HG03045 (cell line): ENCODE results near the gene NDEL1.

Experiments
- ATAC-seq: cut with Tn5 transposase; IDR thresholded peaks from one replicate; pipeline ENCODE4 v1.9.1; 2021; ENCODE audit warnings: mild to moderate bottlenecking, moderate library complexity; ENCODE audit not compliant: unreplicated experiment

The NDEL1 gene

DNA sequence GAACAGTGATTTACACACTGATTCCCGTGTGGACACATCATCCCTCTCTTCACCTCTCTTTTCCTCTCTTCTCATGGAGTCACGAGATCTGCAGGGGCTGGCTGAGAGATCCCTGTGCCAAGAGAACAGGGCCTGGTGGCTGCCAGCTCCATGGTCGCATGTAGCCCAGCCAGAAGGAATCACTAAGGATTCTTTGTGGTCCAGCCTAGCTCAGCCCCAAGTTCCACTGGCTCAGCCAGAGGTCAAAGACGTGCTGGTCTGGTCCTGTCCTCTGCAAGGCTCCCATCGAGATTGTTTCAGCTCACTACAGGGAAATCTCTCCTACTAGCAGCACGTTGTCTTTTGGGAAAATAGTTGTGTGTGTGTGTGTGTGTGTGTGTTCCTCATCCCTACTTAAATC lies 66.4 kb downstream of the NDEL1 start:
- no peak for ATAC-seq

- no peak for ATAC-seq
Observed at GRCh38 chr17:8503368-8503767, 67.7 kb downstream of the NDEL1 start.

GRCh38 chr17:8503807-8504206 lies 68.1 kb downstream of the NDEL1 start:
- ATAC-seq: no peak

DNA sequence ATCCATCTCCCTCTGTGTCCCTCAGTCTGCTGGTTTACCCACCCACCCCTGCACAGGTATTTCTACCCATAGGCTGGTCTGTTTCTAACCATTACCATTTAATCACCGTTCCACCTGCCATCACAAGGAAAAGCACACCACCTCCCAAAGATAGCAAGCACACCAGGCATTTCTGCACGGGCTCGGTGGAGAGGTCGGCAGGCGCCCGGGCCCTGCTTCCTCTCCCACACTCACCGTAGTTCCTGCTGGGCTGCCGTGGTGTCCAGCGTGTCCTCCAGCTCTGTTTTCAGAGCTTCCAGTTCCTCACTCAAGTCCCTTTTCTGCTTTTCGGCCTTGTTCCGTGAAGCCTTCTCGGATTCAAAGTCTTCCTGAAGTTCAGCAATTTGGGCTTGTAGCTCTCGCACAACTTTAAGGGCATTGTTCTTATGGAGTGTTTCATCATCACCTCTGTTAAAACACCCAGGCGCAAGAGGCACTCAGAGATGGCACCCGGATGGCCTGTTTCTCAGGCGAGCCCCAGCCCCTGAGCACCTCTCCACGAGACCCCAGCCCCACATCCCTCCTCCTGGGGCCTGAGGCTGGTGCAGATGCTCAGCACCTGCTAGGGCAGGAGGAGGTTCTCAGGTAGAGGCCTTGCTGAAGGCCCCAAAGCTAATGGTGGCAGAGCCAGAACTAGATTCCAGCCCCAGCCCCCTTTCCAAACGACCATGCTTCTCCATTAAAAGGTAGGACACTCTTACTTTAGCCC lies 69.0 kb downstream of the NDEL1 start:
- no peak for ATAC-seq

- ATAC-seq: no peak
Observed at GRCh38 chr17:8506145-8506544, 70.5 kb downstream of the NDEL1 start.

GRCh38 chr17:8514801-8515200 lies 79.1 kb downstream of the NDEL1 start:
- ATAC-seq: no peak
